ENCODE results near the gene AXIN1.
"Not testable (repeated sequence)": the region's sequence is repeated elsewhere in the genome, so short reads cannot be mapped to it uniquely, and the experiment has no call there.

AXIN1 gene

DNA sequence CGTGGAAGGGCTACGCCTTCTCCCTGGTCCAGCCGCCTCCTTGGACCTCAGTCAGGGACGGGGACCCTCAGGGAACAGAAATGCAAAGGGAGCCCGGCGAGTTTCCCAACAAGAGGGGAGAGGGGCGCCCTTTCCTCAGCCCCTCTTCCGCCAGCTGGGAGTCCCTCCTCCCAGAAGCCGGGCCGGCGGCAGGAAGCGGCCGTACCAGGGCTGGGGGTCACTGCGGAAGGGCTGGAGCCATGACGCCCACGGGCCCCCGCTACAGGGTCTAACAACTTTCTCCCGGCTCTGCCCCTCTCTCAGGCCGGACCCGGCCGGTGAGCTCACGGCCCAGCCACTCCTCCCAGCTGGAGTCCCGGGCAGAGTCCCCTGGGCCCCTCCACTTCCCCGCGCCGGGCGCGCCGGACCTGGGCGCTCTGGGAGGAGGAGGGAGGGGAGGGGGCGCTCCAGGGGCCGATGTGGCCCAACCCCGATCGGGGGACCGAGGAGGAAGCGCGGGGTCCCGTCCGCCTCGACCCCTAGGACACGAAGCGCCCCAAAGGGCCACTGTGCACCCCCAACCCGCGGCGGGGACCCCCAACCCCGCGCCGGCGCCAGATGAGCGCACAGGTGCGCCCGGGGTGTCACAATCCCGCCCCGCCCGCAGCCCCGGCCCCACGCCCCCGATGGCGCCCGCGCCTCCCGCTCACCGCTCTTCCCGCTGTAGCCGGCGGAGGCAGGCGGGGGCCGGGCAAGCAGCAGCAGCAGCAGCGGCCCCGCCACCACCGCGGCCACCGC, 28.7 kb upstream of the AXIN1 start:
- peak overlapping the region; percentile 72 for H3K4me3 ChIP-seq (ENCODE audit: low read depth, low read length)

DNA sequence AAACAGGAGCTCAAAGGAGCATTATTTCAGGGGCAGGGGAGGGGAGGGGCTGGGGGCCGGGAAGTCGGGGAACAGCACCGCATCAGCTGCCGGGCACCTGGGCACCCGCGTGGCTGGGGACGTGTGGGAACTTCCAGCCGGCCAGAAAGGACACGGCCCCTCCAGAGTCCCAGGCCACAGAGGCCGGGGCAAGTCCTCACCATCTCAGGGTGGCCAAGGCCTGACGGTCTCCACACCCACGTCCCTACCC, 28.2 kb upstream of the AXIN1 start:
- peak overlapping the region; percentile 72 for H3K4me3 ChIP-seq (ENCODE audit: low read depth, low read length)

DNA sequence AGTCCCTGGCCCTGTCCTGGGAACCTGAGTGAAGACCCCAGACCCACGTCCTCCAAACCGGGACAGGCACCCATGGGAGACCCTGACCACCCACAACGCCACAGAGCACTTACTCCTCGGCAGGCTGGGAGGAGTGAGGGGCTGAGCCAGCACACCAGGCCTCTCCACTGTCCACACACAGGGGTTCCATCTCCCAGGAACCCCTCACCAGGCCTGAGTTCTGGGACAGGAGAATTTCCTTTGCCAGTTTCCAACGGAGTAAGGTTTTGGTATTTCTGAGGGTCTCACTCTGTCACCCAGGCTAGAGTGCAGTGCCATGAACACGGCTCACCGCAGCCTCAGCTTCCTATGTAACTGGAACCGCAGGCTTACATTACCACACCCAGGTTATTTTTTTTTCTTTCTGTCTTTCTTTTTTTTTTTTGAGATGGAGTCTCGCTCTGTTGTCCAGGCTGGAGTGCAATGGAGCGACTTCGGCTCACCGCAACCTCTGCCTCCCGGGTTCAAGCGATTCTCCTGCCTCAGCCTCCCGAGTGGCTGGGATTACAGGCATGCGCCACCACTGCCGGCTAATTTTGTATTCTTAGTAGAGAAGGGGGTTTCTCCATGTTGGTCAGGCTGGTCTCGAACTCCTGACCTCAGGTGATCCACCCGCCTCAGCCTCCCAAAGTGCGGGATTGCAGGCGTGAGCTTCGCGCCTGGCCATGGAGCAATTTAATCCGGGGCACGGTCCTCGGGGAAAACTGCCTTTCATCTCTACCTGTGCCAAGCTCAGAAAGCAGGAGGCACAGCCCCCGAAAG, 27.6 kb upstream of the AXIN1 start:
- H3K4me3 ChIP-seq (ENCODE audit: low read depth, low read length), result peak overlapping the region; percentile 72

DNA sequence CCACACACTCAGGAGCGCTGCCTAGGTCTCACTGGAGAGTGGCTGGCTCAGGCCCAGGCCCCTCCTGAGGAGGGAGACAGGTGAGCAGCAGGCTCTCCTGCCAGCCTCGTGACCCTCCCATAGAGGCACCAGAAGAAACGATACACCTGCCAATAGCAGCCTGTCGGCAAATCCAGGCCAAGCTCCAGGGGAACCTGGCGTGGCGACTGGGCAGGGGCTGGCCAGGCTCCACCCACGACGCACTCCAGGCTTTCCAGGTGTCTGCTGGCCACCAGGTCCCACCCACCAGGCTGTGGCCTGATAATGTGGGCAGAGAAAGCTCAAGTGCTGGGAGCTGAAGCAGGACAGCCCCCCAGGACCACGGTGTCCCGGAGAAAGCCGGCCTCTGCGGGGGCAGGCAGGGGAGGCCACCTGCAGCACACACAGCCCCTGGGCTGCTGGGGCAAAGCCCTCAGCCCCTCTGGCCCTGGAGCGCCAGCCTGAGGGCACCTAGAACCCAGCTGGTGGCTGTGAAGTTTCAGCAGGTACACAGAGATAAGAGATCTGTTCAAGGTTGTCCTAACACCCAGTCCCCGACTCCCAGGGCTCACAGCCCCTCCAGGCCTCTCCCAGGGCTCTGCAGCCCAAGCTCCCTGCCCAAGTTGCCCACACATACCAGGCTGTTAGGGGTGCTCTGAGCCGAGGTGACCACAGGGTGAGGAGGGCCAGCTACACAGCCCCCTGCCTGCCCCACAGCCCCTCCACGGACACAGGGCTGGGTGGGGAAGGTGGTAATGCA, 26.8 kb upstream of the AXIN1 start:
- H3K4me3 ChIP-seq (ENCODE audit: low read depth, low read length), result no peak overlapping the region

DNA sequence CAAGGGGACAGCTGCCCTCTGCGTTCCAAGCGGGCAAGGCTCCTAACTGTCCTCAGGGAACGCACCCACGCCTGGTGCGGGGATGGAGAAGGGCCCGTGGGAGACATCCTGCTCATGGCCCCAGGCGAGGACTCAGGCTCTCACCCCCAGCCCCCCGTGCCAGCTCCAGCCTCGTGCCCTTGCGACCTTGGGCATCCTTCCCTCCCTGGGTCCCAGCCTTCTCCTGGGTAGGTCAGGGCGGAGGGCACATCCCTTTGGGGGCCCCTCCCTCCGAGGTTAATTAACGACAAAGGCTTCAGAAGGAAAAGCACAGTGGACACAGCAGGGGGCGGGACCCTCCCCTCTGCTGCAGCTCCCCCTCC, 26.3 kb upstream of the AXIN1 start:
- no peak overlapping the region for H3K4me3 ChIP-seq (ENCODE audit: low read depth, low read length)

DNA sequence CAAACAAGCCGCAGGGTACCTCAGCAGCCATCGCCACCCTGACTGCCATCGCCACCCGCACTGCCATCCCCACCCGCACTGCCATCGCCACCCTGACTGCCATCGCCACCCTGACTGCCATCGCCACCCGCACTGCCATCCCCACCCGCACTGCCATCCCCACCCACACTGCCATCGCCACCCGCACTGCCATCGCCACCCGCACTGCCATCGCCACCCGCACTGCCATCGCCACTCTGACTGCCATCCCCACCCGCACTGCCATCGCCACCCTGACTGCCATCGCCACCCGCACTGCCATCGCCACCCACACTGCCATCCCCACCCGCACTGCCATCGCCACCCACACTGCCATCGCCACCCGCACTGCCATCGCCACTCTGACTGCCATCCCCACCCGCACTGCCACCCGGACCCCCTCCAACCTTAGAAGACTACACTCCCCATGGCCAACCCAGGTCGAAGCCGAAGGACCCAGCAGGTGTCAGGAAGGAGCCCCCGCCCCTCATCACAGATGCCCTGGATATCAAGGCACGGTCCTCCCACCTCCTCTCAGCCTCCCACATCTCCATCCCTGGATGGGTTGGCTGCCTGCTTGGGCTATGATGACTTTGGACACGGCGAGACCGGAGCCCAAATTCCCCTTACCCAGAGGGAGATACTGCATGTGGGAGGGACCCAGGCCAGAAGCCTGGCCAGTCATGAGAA, 25.7 kb upstream of the AXIN1 start:
- H3K4me3 ChIP-seq (ENCODE audit: low read depth, low read length), result not testable (repeated sequence)

DNA sequence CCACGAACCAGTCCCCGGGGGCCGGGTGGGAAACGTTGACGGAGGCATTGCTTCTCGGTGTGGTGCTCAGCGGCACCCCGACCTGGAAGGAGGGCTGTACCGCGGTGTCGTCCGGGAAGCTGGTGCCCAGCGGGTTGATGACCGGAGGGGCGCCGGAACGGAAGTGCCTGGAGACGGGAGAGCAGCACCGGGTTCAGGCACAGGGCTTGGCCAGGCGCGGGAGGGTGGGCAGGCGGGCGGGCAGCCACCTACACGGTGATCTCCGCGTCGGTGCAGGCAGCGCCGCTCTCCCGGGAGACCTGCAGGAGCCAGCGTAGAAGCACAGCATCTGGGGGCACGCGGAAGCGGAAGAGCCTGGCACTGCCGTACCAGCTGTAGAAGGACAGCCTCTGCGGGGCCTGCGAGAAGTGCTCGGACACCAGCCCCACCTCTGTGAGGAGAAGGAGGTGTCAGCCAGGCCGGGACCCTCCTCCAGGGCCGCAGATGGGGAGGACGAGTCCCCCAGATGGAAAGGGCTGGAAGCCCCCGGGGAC, 25.0 kb upstream of the AXIN1 start:
- no peak overlapping the region for H3K4me3 ChIP-seq (ENCODE audit: low read depth, low read length)

DNA sequence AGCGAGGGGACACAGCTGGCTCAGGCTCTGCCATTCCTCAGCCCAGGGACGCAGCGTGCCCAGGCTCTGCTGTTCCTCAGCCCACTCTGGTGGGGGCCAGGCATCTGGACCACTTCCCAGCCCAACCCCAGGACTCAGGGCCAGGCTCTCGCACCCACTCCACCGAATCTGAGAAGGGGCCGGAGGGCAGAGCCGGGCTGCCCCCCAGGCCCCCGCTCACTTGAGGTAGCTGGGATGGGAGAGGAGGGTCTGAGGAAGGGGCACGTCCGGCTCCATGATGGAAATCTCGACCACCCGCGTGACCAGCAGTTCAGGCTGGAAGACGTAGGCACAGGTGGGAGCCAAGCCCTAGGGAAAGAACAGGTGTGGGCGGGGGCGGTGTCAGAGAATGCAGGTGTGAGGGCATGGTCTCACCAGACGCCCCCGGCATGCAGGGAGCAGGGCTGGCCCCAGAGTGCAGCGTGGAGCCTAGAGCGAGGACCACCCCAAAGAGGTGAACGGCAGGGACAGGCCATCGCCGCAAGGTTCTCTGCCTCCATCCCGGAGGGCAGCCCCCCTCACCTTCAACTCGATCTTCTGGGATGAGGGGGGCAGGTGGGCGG, 24.4 kb upstream of the AXIN1 start:
- no peak overlapping the region for H3K4me3 ChIP-seq (ENCODE audit: low read depth, low read length)

DNA sequence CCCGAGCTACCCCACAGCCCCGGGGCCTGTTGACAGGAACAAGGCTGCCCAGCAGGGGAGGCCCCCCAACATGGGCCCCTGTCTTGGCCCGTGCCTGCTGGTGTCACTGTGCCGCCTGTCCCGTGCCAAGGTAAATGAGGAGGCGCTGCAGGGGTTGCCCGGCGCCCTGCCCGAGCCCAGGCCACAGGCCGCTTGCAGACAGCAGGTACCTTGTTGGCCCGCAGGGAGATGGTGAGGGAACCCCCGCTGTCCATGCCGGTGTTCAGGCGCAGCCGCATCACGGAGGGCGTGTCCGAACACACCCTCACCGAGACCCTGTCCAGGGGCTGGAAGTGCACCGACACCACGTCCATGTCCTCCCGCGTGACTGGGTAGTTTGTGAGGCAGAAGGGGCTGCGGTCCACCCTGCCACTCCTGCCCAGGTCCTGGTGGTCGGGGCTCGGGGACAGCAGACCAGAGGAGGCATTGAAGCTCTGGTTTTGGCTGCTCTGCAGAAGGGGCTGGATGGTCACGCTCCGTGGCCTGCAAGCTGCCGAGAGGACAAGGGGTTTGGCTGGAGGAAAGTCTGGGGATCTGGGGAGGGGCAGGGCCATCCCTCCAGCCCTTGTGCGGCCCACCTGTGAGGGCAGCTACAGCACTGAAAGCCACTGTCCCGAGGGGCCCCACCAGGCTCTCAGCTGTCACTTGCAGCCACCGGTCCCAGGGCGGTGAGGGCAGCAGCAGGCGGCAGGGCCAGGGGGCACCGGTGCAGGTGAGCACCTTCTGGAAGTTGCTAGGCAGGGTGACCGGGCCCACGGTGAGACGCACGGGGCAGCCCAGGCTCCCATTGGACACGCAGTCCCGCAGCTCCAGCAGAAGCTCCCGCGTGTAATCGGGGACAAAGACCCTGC, 23.6 kb upstream of the AXIN1 start:
- no peak overlapping the region for H3K4me3 ChIP-seq (ENCODE audit: low read depth, low read length)

DNA sequence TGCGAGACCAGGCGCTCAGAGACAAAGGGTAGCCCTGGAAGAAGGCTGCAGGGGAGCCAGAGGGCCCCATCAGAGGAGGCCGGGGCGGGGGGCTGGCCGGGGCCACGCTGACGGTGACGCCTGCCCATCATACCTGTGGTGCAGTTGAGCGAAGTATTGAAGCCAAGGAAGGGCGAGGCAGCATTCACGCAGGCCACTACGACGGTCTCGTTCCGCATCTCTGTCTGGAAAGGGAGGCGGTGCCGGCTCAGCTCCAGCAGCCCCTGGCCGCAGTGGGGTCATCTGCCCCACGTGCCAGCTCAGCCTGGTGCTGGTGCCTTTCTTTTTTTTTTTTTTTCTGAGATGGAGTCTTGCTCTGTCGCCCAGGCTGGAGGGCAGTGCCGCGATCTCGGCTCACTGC, 22.7 kb upstream of the AXIN1 start:
- H3K4me3 ChIP-seq (ENCODE audit: low read depth, low read length), result no peak overlapping the region

DNA sequence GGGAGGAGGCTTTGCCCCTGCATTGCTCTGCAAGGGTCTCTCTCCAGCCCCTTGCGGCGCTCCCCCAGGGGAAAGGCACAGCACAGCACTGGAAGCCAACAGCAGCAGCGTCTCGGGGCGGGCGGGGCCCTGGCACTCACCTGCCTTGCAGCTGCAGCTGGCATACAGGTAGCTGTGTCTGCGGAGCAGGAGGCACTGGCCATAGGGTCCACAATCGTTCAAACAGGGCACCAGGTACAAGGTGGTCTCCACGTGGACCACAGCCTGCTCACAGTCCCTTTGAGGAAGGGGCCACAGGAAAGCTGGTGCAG, 22.0 kb upstream of the AXIN1 start:
- no peak overlapping the region for H3K4me3 ChIP-seq (ENCODE audit: low read depth, low read length)

DNA sequence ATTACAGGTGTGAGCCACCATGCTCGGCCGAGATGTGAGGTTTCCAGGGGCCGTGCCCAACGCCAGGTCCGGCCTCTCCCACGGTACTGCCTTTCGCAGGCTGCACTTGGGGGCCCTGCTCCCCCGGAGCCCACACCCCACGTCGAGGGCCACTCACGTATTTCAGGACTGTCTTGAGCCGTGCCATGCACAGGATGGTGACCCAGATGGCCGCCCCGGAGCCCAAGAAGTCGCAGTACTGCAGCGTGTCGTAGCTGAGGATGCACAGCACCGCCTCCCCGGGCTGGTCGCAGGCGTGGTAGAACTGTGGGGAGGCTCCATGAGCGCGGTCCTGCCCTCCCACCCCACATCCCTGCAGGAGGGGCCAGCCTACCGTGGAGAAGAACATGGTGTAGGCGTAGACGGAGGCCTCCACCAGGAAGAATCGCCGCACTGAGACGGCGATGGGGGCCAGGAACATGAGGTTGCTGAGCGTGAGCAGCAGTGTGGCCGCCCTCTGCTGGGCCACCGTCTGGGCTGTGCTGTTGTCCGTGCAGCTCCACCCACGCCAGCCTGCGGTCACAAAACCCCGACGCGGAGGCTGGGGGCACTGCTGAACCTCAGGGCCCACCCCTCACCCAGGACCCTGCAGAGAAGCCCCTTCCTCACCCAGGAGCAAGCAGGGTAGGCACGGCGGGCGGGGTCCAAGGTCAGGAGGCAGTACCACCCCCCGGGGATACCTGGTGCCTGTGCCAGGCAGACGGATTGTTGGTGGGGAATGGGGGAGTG, 21.5 kb upstream of the AXIN1 start:
- H3K4me3 ChIP-seq (ENCODE audit: low read depth, low read length), result no peak overlapping the region

DNA sequence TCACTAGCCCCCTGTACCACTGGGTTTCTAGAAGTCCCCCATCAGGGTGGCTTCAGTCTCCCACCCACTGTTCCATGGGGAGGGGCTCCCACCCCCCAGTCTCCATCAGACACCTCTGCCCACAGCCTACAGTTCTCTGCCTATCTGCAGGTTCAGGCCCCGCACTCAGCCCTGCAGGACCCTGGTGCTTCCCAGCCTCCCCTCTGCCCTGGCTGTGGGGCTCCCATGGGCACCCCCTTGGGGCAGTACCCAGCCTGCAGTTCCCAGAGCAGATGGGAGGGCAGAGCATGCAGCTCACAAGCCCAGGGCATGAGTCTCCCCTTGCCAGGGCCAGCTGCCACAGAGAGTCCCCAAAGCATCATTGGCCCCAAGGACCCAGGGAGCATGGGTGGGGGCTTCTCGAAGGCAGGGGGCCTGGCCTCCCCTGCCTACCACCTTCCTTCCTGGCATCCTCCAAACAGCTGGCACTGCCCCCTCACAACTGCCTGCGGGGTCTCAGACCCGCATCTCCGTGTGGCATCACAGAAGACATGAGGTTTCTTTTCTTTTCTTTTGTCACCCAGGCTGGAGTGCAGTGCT, 20.6 kb upstream of the AXIN1 start:
- no peak overlapping the region for H3K4me3 ChIP-seq (ENCODE audit: low read depth, low read length)

DNA sequence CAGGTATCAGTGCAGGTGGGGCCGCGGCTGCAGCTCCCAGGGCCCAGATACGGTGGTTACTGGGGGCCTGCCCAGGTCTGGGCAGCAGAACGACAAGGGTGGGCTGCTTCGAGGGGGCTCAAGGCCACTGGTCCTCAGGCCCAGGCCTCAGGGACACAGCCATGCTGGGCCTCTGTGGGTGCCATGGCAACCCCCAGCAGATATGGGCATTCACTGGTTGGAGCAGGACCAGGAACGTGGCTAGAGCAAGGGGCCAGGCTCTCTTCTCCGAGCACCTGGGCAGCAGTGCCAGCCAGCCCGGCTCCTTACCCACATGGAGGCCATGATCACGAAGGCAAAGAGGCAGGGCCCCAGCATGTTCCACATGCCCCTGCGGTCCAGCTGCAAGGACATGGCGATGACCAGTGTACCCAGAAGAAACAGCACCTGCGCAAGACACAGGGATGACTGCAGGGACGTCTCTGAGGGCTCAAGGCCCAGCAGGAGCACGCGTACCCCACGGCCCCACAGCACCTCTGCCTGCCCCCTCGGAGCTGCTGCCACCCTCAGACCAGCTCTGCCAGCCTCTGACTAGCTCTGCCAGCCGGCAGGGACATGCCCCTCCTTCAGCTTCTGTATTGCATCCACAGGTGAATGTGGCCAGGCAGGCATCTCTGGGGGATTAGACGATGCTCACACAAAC, 19.9 kb upstream of the AXIN1 start:
- H3K4me3 ChIP-seq (ENCODE audit: low read depth, low read length), result no peak overlapping the region

DNA sequence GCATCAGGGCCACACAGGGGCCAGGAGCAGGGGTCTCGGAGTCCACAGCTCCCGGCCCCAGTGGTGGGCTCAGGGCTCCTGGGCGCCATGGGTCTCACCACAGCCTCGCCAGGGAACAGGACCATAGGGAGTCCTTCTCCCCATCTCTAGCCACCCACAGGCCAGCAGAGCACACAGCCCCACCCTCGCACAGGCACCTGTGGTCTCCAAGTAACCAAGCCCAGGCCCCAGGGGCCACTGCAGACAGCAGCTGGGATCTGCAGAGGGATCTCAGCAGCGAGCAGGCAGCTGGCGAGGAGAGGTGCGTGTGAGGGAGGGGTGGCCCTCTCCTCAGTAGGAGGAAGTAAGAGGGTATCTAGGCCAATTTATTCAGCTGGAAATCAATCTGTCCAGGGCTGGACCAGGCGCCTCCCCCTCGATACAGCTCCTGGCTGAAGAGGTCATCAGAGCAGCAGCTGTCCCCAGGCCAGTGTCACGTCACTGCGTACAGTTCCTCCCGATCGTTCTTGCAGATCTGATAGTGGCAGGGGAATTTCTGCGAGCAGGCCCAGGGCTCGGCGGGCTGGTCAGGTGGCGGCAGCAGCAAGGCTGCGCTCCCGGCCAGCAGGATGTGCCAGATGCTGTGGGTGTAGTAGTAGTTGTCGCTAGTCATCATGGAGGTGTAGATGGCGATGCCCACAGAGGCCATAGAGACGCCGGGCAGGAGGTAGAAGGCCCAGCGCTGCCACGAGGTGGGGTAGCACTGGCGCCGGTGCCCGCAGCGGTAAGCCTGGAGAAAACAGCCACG, 19.2 kb upstream of the AXIN1 start:
- H3K4me3 ChIP-seq (ENCODE audit: low read depth, low read length), result no peak overlapping the region

DNA sequence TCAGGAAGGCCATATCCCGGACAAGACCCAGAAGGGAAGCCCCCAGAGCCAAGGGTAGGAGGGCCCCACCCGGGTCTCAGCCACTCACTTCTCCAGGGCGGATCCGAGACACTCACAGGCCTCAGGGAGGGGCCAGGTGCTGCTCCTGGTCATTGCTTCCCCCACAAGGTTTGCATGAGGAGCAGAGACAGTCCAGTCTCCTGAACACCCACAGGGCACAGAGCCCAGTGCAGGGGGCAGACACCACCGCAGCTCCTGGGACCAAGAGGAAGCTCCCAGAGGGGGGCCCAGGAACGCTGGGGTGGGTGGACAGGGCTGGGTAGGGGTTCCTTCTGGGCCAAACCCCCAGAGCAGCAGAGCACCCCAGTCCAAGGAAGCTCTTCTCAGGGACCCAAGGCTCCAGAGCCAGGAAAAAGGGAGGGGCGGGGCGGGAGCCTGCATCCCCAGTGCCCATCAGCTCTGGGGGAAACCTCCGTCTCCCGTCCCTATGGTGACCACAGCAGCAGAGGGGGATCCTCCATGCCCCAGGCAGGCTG, 18.5 kb upstream of the AXIN1 start:
- no peak overlapping the region for H3K4me3 ChIP-seq (ENCODE audit: low read depth, low read length)

DNA sequence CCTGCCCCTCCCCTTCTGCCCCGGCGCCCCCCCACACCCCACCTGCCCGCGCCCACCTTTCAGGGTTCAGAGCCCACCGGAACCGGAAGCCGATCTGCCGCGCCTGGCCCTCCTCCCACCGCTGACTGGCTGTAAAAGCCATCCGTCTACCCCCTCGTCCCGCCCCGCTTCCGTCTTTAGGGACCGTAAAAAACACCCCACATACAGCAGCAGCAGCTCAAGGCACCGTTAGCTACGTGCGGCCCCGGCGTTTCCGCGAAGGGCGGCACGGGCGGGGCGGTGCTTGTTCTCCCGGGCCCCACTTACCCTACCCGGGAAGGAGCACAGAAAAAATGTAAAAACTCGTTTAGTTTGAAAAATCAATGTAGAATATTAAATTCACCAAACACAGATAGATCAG, 17.9 kb upstream of the AXIN1 start, which contains the start of gene MRPL28:
MRPL28 (minus strand) TSS at position 96 of the 400 bp plus-strand sequence. CDS start 320 bp downstream, outside the sequence.
- H3K4me3 ChIP-seq (ENCODE audit: low read depth, low read length), result peak within 1 kb of the TSS; percentile 50

All from iPS-11a (cell line).